ENCODE measurements around the gene ARHGAP11A.
"Not testable (repeated sequence)": the region's sequence is repeated elsewhere in the genome, so short reads cannot be mapped to it uniquely, and the experiment has no call there.

ARHGAP11A gene, protein sequence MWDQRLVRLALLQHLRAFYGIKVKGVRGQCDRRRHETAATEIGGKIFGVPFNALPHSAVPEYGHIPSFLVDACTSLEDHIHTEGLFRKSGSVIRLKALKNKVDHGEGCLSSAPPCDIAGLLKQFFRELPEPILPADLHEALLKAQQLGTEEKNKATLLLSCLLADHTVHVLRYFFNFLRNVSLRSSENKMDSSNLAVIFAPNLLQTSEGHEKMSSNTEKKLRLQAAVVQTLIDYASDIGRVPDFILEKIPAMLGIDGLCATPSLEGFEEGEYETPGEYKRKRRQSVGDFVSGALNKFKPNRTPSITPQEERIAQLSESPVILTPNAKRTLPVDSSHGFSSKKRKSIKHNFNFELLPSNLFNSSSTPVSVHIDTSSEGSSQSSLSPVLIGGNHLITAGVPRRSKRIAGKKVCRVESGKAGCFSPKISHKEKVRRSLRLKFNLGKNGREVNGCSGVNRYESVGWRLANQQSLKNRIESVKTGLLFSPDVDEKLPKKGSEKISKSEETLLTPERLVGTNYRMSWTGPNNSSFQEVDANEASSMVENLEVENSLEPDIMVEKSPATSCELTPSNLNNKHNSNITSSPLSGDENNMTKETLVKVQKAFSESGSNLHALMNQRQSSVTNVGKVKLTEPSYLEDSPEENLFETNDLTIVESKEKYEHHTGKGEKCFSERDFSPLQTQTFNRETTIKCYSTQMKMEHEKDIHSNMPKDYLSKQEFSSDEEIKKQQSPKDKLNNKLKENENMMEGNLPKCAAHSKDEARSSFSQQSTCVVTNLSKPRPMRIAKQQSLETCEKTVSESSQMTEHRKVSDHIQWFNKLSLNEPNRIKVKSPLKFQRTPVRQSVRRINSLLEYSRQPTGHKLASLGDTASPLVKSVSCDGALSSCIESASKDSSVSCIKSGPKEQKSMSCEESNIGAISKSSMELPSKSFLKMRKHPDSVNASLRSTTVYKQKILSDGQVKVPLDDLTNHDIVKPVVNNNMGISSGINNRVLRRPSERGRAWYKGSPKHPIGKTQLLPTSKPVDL

GRCh38 chr15:32615051-32615870, at the start of gene ARHGAP11A:
TSS of gene ARHGAP11A (plus strand) at chr15:32615504. CDS start at chr15:32616212, 708 bp downstream.
- not testable (repeated sequence) for DNase-seq

DNA sequence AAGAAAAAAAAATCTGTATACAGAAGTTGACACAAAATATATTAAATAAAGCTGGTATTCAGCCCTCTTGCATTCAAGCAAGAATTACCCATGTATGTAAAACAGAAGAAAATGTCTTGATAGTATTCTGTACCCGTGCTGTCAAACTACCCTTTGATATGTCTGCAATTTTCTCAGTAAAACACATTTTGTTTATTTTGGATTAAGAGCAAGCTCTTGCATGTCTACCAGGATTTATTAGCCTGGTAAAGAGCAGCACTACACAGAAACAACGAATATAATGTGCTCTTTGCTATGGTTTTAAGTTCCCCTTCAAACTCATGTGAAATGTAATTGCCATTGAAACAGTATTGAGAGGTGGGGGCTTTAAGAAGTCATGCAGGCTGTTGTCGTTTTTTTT, 46.3 kb upstream of the ARHGAP11A start:
- DNase-seq, result not testable (repeated sequence)

GRCh38 chr15:32578482-32578881, 36.8 kb upstream of the ARHGAP11A start:
- DNase-seq, result not testable (repeated sequence)

DNA sequence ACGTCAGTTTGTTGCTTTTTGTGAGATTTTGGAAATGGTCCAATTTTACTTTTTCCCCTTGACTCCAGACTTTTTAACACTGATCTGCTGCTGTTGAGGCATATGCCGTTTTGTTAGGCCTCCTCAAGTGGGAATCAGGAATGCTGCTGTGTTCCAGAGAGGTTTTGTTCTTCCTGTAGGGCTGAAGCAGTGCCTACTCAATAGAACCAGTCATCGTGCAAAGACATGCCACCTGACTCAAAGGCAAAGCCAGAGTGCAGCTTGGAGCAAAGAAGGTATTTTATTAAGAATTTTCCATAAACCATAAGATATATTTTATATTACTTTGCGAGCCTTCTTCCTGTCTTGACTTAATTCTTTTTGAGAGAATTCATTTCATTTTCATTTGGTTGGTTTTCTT, 29.5 kb upstream of the ARHGAP11A start:
- not testable (repeated sequence) for DNase-seq

GRCh38 chr15:32593151-32593550, 22.2 kb upstream of the ARHGAP11A start, which contains the start of gene GOLGA8N:
TSS of gene GOLGA8N (plus strand) at chr15:32593456.
- not testable (repeated sequence) for DNase-seq

GRCh38 chr15:32609518-32609917, 5.8 kb upstream of the ARHGAP11A start:
- DNase-seq, result not testable (repeated sequence)

DNA sequence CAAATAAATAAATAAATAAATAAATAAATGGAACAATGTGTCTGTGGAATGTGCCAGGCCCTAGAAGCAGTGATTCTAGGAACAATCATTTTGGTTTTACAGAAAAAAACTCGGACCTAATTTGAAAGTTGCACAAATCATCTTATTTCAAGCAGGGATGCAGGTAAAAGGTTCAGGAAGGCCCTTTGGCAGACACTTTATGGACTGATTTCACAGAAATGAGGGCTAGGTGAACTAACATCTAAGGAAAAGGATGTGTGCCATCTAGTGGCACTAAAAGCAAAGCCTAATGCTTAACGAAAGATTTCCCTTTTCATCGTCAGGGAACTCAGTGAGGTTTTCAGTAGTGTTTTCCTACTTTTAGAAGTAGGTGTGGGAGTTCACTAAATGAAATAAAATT, 4.6 kb upstream of the ARHGAP11A start:
- not testable (repeated sequence) for DNase-seq

DNA sequence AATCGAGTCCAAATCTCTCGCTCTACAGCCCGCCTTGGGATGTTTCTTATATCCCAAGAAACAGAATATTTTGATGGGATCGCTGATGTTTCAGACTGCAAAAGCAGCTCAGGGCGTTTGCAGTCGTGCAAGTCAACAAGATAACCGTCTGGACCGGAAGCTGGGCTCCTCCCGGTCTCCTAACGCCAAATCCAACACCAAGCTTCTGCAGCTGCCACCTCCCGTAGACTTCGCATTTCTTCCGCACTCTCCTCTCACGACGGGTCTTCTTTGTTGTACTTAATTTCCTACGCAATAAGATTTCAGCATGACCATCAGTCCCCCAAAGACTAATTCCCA, 623 bp upstream of the ARHGAP11A start:
- not testable (repeated sequence) for DNase-seq

DNA sequence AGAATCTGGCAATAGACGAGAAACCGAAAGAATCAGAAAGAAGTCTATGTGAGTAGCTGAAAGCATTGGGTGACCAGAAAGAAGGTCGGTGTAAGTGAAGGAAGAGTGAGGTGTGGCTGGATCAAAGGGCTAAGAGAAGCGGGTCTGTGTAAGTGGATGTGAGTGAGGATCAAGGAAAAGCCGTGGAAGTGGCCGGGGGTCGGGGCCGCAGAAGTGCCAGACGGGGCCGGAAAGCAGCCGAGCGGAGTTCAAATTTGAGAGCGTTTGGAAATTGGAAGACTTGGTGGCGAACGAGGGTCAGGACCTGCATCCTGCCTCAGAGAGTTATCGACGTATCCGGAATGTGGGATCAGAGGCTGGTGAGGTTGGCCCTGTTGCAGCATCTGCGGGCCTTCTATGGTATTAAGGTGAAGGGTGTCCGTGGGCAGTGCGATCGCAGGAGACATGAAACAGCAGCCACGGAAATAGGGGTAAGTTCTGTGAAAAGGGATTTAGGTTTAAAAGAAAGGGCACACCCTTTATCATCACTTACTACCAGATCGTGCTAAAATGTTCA, 645 bp downstream of the ARHGAP11A start:
- DNase-seq, result not testable (repeated sequence)

- DNase-seq, result no peak
These were observed 21.1 kb downstream of the ARHGAP11A start for GRCh38 chr15:32636410-32636809.

DNA sequence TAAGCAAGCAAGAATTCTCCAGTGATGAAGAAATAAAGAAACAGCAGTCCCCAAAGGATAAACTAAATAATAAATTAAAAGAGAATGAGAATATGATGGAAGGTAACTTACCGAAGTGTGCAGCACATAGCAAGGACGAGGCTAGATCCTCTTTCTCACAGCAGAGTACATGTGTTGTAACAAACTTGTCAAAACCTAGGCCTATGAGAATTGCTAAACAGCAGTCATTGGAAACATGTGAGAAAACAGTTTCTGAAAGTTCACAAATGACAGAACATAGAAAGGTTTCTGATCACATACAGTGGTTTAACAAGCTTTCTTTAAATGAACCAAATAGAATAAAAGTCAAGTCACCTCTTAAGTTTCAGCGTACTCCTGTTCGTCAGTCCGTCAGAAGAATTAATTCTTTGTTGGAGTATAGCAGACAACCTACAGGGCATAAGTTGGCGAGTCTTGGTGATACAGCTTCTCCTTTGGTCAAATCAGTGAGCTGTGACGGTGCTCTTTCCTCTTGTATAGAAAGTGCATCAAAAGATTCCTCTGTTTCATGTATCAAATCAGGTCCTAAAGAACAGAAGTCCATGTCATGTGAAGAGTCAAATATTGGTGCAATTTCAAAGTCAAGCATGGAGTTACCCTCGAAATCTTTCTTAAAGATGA, 21.7 kb downstream of the ARHGAP11A start:
- no peak for DNase-seq

- no peak for DNase-seq
These were observed 22.4 kb downstream of the ARHGAP11A start for GRCh38 chr15:32637704-32638103.

DNA sequence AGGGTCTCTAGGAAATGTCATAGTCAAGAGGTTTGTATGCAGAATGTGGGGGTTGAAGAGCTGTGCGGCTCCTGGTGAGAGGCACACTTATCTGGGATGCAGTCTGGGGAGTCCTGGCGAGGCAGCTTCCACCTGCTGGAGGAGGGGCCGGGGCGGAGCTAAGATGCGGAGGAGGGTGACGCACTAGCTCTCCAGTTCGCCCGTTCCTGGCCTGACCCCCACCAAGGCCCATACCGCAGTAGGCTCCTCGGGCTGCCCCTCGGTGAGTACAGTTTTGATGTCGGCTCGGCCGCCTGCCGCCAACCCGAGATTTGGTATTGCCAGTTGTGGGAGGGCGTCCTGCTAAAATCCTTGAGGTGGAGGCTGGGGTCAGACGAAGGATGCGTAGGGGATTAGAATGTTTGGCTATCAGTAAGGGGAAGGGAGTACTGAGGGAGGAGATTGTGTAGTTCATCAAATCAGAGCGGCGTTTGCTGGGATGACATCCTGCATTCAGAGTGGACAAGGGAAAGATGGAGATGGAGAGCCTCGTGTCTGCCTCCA, 26.3 kb downstream of the ARHGAP11A start, which contains the start of gene SCG5:
Gene SCG5, plus strand, starts transcription at position 194 of the 543 bp plus-strand sequence. CDS start 1,883 bp downstream, outside the sequence.
- no peak for DNase-seq

- DNase-seq, result no peak
These were observed 27.5 kb downstream of the ARHGAP11A start for GRCh38 chr15:32642667-32643435.

- DNase-seq, result no peak
These were observed 28.7 kb downstream of the ARHGAP11A start for GRCh38 chr15:32643907-32644445.

DNA sequence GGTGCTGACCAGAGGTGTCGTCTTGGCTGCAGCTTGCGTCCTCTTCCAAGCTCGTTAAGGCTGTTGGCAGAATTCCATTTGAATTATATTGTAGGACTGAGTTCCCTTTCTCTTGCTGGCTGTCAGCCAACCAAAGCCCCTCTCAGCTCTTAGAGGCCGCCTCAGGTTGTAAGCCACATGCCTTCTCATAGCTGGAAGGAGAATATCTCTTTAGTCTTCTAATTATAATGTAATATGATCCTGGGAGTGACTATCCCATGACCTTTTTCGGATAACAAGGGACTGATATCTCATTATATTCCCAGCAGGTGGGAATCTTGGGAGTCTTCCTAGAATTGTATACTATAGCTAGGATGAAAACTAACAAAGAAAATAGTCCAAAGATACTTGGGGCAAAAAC, 31.0 kb downstream of the ARHGAP11A start:
- DNase-seq, result peak; percentile 63

- no peak for DNase-seq
These were observed 34.0 kb downstream of the ARHGAP11A start for GRCh38 chr15:32649342-32649741.

- peak; percentile 26 for DNase-seq
These were observed 36.0 kb downstream of the ARHGAP11A start for GRCh38 chr15:32651229-32651837.

DNA sequence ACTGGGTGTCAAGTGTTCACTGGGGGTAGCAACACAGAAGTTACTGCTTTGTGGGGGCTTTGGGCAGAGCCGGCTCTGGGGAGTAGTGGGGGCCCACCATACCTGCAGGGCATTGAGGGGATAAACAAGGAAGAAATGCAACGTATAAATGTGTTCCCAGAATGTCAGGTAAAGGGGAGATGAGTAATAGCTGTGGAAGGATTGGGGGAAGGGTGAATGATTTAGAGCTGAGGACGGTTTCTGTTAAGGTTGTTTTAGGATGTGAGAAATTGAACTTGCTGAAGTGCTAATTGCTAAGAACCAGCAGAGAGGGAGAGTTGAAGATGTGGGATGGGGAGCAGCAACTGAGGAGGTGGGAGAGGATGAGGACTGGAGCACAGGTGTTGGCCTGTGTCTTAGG, 36.9 kb downstream of the ARHGAP11A start:
- DNase-seq, result no peak

DNA sequence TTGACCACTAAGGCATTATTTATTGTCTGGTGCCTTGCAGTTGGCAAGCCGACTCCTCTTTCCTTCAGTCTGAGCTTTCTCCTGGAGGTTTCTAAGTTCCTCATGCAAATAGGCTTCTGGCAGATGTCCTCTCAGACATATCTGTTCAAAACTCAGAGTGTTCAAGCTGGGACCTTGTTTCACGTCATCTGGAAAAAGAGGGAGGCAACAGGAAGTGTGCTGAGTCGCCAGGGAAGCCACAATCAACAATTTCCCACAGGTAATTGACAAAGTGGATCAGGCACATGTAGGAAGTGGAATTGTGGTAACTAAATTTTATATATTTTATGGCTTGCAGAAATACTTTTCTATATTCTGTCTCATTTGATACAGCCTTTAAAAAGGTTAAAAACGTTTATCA, 40.8 kb downstream of the ARHGAP11A start:
- DNase-seq, result no peak
